Right ventricle myocardium superior (tissue), 1 donor: Measurements from ENCODE around the gene PGM5. TPM values are rescaled to one million over a fixed set of nuclear protein-coding genes. Genes with fewer than 3 reads are reported as not detected.

Experiments
- ATAC-seq: fragments of 200-7000 bp; cut with Tn5 transposase; one replicate; pipeline ENCODE4 v1.9.1; 2020; ENCODE audit warnings: mild to moderate bottlenecking; ENCODE audit not compliant: poor library complexity
- DNase-seq: peaks from one replicate; pipeline ENCODE4 v3.0.0-alpha.2; 2020
- intact Hi-C: fragments of 100-400 bp; cut with DNase I; formaldehyde crosslinking; loops from one replicate; pipeline ENCODE4 v1.11.2; 2022
- total RNA-seq: library from RNA; stranded (reverse); fragmentation: NEBNext Ultra II Directional; extraction: Animal tissue kit (Norgen Biotek cat#: 25700); gene quantifications from one replicate; pipeline ENCODE4 v1.2.1, GENCODE V29; 2021
- donor health status: DM: no; HTN: yes; CAD: no; lungs with severe emphysema.

Gene PGM5
- total RNA-seq, 1 donor from 2014 or later = 157 TPM

DNA sequence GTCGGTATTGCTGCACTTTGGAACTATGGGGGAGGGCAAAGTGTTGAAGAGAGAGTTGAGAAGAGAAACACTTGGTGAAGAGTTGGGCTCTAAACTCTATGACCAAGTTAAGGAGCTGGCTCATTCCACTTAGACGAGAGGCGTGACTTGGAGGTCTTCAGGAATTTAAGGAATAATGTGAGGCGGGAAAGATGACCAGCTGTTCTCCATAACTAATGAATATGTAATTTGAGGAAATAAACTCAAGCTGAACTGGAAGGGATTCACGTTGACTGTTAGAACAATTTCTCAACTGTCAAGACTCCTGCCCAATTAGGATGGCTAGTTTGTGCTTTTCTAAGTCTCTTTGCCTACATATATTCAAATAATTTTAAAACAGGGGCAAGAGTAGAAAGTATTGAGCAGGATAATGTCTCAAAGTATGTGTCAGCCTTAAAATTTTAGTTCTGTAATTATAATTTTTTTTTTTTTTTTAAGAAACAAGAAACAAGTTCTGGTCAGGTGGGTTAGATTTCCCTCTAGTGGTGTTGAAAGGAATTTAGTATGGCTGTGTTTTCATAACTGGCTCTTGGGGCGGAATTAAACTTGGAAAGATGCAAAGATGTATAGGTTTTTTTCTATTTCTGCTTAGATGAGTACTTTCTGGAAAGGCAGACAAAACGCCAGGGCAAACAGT is 150.9 kb downstream of the PGM5 start:
- intact Hi-C loops = no loop called here
- peak; percentile 50 for ATAC-seq
- DNase-seq = no peak

DNA sequence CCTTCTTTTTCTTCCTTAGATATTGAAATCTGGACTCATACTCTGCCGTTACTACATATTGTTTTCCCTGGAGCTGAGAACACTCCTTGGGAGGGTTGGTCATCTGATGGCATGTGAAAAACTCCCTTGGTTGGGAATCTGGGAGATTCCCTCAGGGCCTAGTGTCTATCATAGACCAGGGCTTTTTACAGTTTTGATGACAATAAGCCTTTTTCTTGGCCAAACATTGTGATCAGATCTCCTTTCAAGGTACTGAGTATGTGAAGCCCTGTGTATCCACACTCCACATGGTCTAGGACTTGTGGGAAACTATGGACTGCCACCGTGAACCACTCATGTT is 151.4 kb downstream of the PGM5 start:
- ATAC-seq (no peak), DNase-seq (no peak)
- intact Hi-C loops = no loop called here

DNA sequence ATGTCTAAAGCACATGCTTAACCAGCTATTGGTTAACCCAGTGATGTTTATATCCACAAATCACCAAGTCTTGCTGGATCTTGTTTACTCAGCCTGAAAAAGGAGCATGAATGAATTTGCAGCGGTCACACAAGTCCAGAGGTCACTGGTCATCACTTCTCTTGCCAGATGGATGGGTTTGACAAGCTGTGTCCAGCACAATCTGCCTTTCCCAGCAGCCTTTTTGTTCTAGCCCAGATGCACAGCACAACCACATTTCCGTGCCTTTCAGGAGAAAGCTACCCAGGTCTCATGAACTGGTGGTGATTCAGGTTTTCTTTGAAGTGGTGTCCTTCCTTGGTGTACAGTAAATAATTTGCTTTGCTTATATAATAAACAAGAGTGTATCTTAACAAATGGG is 152.1 kb downstream of the PGM5 start:
- no peak for ATAC-seq
- no peak for DNase-seq
- intact Hi-C loops = no loop called here

- intact Hi-C loops = loop anchor here (5.0 kb wide), 1 partner anchor 48 kb away; no protein-coding TSS in a partner anchor
- DNase-seq = no peak
- no peak for ATAC-seq
These were observed 153.3 kb downstream of the PGM5 start for GRCh38 chr9:68509689-68510088.

- peak; percentile 54 for ATAC-seq
- no peak for DNase-seq
- intact Hi-C loops = loop anchor here (5.0 kb wide), 1 partner anchor 44 kb away; no protein-coding TSS in a partner anchor
These were observed 157.0 kb downstream of the PGM5 start for GRCh38 chr9:68513385-68513784.

- intact Hi-C loops = loop anchor here (5.0 kb wide), 1 partner anchor 43 kb away; no protein-coding TSS in a partner anchor
- ATAC-seq = no peak
- no peak for DNase-seq
These were observed 157.6 kb downstream of the PGM5 start for GRCh38 chr9:68513981-68514380.

DNA sequence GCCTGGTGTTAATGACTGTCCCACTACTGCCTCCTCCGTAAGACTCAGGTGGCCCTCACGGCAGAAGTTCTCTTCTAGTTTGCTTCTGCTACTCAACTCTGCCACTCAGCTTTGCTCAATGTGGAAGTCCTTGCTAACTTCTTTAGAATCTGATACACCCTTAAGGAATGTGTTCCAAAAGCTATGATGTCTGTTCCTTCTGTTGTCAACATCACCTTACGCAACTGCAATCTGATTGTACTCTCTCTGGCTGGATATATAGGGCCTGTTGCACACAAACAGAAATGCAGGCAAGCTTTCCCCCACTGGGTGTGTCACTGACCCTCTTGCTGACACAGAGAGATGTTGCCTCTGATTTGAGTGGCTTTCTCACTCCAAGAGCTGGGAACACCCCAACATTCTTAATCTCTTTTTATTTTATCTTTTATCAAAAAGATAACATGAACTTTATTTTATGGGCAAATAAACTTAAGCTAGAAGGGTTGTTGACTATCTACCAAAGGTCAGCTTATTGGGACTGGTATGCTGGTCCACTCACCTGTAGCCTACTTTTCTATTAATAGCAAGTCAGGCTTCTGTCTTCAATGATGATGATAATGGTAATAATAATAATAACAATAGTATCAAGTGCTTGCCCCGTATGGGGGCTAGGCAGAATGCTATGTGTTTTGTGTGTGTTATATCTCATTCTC is 159.1 kb downstream of the PGM5 start:
- ATAC-seq (peak; percentile 61), DNase-seq (no peak)
- intact Hi-C loops = no loop called here

DNA sequence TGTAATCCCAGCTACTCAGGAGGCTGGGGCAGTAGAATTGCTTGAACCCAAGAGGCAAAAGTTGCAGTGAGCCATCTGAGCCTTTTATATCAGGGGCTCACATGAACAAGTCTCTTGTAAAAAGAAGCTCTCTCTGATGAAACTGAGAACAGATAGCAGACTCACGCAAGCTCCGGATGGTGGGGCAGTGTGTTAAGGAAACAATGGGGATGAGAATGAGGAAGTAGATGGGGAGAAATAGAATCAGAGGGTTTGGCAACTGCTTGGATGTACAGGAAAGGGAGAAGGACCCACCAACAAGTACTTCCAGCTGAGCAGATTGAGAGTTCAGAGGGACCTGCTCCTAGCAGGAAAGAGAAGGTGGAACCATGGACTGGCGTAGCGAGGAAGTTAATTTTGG is 165.7 kb downstream of the PGM5 start:
- DNase-seq (no peak), ATAC-seq (peak; percentile 63)
- intact Hi-C loops = no loop called here

DNA sequence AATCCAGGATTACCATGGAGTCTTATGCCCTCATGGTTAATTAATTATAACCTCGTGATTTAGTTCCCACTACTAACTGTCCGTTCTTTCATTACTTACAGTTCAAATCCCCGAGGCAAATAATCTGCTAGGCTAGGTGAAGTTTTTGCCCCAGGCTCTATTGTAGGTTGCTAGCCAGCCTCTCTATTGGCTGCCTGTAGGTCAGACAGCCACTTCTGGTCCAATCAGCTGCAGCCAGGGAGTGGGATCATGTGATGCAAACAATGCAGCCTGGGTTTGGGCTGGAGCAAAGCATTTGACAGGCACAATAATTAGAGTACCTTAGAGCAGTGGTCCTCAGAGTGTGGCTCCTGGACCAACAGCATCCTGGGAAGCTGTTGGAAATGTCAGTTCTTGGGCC is 166.5 kb downstream of the PGM5 start:
- intact Hi-C loops = no loop called here
- ATAC-seq (no peak), DNase-seq (no peak)

- DNase-seq = no peak
- intact Hi-C loops = no loop called here
- no peak for ATAC-seq
These were observed 167.0 kb downstream of the PGM5 start for GRCh38 chr9:68523367-68523936.

DNA sequence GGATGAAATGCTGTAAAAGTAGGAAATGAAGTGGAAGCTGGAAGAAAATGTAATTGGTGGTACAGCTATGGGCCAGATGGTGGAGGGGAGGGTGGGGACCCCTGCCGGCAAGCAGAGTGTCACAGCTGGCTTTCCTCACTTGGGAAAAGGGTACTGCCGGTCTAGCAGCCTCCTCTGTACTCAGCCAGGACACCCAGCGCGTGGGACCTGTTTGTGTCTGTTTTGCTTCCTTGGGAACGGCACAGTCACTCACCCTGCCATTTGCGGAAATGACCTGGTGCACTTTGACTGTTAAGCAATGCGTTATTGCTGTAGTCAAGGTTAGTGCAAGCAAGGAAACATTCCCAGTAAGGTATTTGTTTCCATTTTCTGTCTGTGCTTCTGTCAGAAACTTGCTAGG is 174.2 kb downstream of the PGM5 start:
- ATAC-seq (peak; percentile 95), DNase-seq (peak; percentile 84)
- intact Hi-C loops = no loop called here

- DNase-seq (no peak), ATAC-seq (no peak)
- intact Hi-C loops = no loop called here
These were observed 175.7 kb downstream of the PGM5 start for GRCh38 chr9:68532131-68532530.

- no peak for DNase-seq
- no peak for ATAC-seq
- intact Hi-C loops = no loop called here
These were observed 177.3 kb downstream of the PGM5 start for GRCh38 chr9:68533678-68534077.

GRCh38 chr9:68536876-68537615 is 180.6 kb downstream of the PGM5 start:
- intact Hi-C loops = no loop called here
- peak; percentile 30 for ATAC-seq
- DNase-seq = no peak

DNA sequence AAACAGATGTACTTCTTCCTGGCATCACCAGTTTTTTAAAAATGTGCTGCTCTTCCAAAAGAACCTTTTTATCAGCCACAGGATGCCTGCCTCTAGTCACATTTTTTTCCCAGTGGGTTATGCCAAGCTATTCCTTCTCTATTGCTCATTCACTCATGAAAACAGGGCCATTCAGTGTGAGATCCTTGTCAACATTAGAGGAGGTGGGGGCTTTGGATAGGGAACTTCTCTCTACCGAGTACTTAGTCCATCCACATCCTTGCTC is 181.1 kb downstream of the PGM5 start:
- ATAC-seq (peak; percentile 2), DNase-seq (no peak)
- intact Hi-C loops = no loop called here

- DNase-seq (no peak), ATAC-seq (peak; percentile 87)
- intact Hi-C loops = no loop called here
These were observed 181.8 kb downstream of the PGM5 start for GRCh38 chr9:68538200-68538599.

- intact Hi-C loops = no loop called here
- ATAC-seq (no peak), DNase-seq (no peak)
These were observed 184.5 kb downstream of the PGM5 start, which contains the start of gene TMEM252 for GRCh38 chr9:68540712-68541535. TSS of gene TMEM252 (minus strand) at chr9:68540883. CDS start at chr9:68540814, 69 bp downstream.

GRCh38 chr9:68541568-68541967 is 185.2 kb downstream of the PGM5 start:
- DNase-seq = no peak
- ATAC-seq = no peak
- intact Hi-C loops = no loop called here
